GM06990 (cell line): ENCODE data around the gene ASMTL.

Experiments used
- DNase-seq: peaks from one replicate; pipeline ENCODE4 v3.0.0-alpha.2; 2011; ENCODE audit not compliant: insufficient read length; ENCODE audit errors: extremely low read depth
- H3K27me3 ChIP-seq: replicated peaks from 2 replicates; pipeline ENCODE4 v1.6.0; 2011; ENCODE audit warnings: low read length; ENCODE audit not compliant: control insufficient read depth, insufficient read depth
- H3K36me3 ChIP-seq: 2 replicates; pipeline ENCODE4 v1.5.1; 2011; ENCODE audit warnings: low read length; ENCODE audit not compliant: control insufficient read depth, insufficient read depth
- H3K4me3 ChIP-seq: replicated peaks from 2 replicates; pipeline ENCODE4 v1.5.1; 2011; ENCODE audit warnings: low read depth, mild to moderate bottlenecking, control low read depth, low read length
- CTCF ChIP-seq: IDR thresholded peaks from 2 replicates; pipeline ENCODE4 v1.5.1; 2011; ENCODE audit warnings: low read length, control low read depth, mild to moderate bottlenecking, inconsistent platforms; ENCODE audit not compliant: insufficient read depth, poor library complexity, severe bottlenecking

Gene ASMTL

DNA sequence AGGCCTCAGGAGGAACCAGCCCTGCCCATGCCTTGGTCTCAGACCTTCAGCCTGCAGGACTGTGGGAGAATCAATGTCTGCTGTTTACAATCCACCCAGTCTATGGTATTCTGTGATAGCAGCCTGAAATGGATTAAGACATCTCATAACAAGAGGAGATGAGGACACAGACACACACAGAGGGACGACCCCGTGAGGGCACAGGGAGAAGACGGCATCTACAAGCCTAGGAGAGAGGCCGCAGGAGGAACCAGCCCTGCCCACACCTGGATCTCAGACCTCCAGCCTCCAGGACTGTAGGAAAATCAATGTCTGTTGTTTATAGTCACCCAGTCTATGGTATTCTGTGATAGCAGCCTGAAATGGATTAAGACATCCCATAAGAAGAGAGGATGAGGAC lies 64.1 kb downstream of the ASMTL start:
- Histone ChIP-seq H3K27me3 (no peaks in the 10 kb centered on the region), H3K4me3 (no peak overlapping the region), H3K36me3 (peaks cover 56% of the 10 kb centered on the region)
- no peak for TF ChIP-seq CTCF
- no peak for DNase-seq

- Histone ChIP-seq H3K27me3 (no peaks in the 10 kb centered on the region), H3K4me3 (no peak overlapping the region), H3K36me3 (peaks cover 56% of the 10 kb centered on the region)
- no peak for DNase-seq
- TF ChIP-seq CTCF = no peak
Observed at GRCh38 chrX:1387141-1387776, 65.5 kb downstream of the ASMTL start.

GRCh38 chrX:1386338-1387127 lies 66.2 kb downstream of the ASMTL start:
- Histone ChIP-seq H3K27me3 (no peaks in the 10 kb centered on the region), H3K36me3 (peaks cover 56% of the 10 kb centered on the region), H3K4me3 (no peak overlapping the region)
- no peak for TF ChIP-seq CTCF
- no peak for DNase-seq

DNA sequence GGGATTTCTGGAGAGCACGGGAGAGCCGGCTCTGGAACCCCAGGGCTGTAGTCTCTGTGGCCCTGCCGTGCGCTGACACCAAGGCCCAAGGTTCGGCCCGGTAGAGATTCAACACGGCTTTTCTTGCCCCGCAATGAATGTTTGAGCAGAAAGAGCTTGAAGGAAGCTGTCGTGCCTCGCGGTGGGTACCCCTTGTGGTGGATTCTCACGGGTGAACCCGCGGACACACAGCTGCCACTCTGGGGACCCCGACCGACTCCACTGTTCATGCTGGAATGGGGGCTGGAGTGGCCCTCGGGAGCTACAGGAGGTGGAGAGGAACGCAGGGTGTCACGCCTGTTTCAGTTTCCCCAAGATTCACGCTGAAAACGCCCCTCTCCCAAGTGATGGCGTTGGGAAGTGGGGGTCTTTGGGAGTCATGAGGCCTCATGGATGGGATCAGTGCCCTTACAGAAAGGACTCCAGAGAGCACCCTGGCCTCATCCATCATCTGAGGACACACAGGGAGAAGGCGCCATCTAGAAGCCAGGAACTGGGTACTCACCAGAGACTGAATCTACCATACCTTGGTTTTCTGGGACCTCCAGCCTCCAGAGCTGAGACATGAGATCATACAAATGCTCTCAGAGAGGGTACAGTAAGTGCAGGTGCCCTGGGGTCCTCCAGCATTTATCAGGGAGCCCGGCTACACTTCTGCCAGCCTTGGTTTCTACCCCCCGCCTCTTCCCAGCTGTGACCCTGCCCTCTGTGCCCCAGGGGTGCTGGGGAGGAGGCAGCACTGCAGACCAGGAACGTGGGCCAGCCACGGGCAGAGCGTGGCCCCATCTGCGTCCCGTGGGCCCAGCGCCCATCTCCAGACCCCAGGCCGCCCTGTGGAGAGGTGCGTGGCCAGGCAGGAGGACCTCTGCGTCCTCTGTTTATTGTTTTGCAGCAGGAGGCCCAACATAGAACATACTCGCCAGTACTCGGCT lies 67.2 kb downstream of the ASMTL start:
- Histone ChIP-seq H3K27me3 (no peaks in the 10 kb centered on the region), H3K4me3 (no peak overlapping the region), H3K36me3 (peaks cover 56% of the 10 kb centered on the region)
- DNase-seq = no peak
- TF ChIP-seq CTCF = no peak

DNA sequence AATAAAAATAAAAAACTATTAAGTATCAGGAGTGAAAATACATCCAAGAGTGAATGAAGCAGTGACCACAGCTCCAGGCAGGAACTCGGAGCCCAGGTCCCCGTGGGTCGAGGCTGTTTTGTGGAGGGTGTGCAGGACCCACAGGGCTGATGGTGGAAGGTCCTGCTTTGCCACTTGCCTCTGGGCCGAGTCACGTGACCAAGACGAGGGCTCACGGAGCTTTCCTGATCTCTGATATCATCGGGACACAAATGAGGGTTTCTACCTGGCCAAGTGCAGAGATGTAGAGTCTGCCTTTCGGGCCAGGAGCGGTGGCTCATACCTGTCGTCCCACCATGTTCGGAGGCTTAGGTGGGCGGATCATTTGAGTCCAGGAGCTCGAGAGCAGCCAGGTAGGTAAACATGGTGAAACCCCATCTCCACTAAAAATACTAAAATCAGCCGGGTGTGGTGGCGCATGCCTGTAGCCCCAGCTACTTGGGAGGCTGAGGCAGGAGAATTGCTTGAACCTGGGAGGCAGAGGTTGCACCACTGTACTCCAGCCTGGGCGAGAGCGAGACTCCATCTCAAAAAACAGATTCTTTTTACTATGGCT lies 68.0 kb downstream of the ASMTL start:
- peaks cover 49% of the 10 kb centered on the region for H3K36me3 ChIP-seq
- no peak for TF ChIP-seq CTCF
- DNase-seq = no peak

More for the DNA sequence above, 68.0 kb downstream of the ASMTL start:
- Histone ChIP-seq H3K27me3 (no peaks in the 10 kb centered on the region), H3K4me3 (no peak overlapping the region)
